T-helper 17 cell (primary cell): ENCODE results near the gene CXCL13. TPM values are rescaled to one million over a fixed set of nuclear protein-coding genes. Genes with fewer than 3 reads are reported as not detected.
"Not testable (repeated sequence)": the region's sequence is repeated elsewhere in the genome, so short reads cannot be mapped to it uniquely, and the experiment has no call there.

Experiments
- ATAC-seq: fragments of 150-1000 bp; cut with Tn5 transposase; 2 replicates; pipeline ENCODE4 v1.10.0; 2021; ENCODE audit warnings: mild to moderate bottlenecking, moderate library complexity
- DNase-seq, 3 donors: peaks; one replicate each; pipeline versions ENCODE4 v3.0.0 to v3.0.0-alpha.2; 2020 to 2021
- H3K9me3 ChIP-seq: one replicate; pipeline ENCODE4 v1.7.0; 2013; ENCODE audit warnings: low read length, mild to moderate bottlenecking; ENCODE audit not compliant: control insufficient read depth, poor library complexity, severe bottlenecking
- H3K27ac Mint-ChIP-seq: one replicate; pipeline ENCODE4 v1.8.0; 2022; ENCODE audit warnings: mild to moderate bottlenecking, moderate library complexity, mixed read lengths
- H3K27me3 Mint-ChIP-seq: one replicate; pipeline ENCODE4 v1.8.0; 2022; ENCODE audit warnings: mixed read lengths
- H3K36me3 Mint-ChIP-seq: one replicate; pipeline ENCODE4 v1.8.0; 2022; ENCODE audit warnings: low read depth, mixed read lengths
- H3K4me1 Mint-ChIP-seq: one replicate; pipeline ENCODE4 v1.8.0; 2022; ENCODE audit warnings: mild to moderate bottlenecking, mixed read lengths
- H3K4me3 Mint-ChIP-seq: one replicate; pipeline ENCODE4 v1.8.0; 2022; ENCODE audit warnings: mild to moderate bottlenecking, moderate library complexity, mixed read lengths
- total RNA-seq, 4 donors: library from RNA in 2 of 4; stranded (reverse) in 2 of 4; gene quantifications; one replicate each; pipeline ENCODE4 v1.2.3 and lab custom pipeline; 2022 to 2026

The CXCL13 gene
- total RNA-seq (not detected), total RNA-seq (lab: John Stamatoyannopoulos, UW) (0 reads per million in 2 donors)

GRCh38 chr4:77605210-77605902 is at the start of gene CXCL13:
TSS of gene CXCL13 (plus strand) at chr4:77605820. CDS start at chr4:77605866, 46 bp downstream.
- DNase-seq: no peak
- Mint-ChIP-seq H3K4me1 (peaks cover under 1% of the 10 kb centered on the region), H3K36me3 (no peaks in the 10 kb centered on the region), H3K27ac (no peak within 1 kb of the TSS), H3K27me3 (peaks cover 35% of the 10 kb centered on the region), H3K4me3 (no peak within 1 kb of the TSS)
- no peaks in the 10 kb centered on the region for H3K9me3 ChIP-seq
- ATAC-seq: no peak

GRCh38 chr4:77560170-77560569 is 45.5 kb upstream of the CXCL13 start:
- no peak overlapping the region for H3K27ac Mint-ChIP-seq
- H3K4me1 Mint-ChIP-seq: no peaks in the 10 kb centered on the region
- H3K27me3 Mint-ChIP-seq: no peaks in the 10 kb centered on the region
- no peaks in the 10 kb centered on the region for H3K36me3 Mint-ChIP-seq
- no peak overlapping the region for H3K4me3 Mint-ChIP-seq
- no peak for DNase-seq
- ATAC-seq: no peak
- H3K9me3 ChIP-seq: peaks cover 2% of the 10 kb centered on the region

- H3K9me3 ChIP-seq, H3K4me1 Mint-ChIP-seq, H3K27me3 Mint-ChIP-seq, DNase-seq, H3K36me3 Mint-ChIP-seq, H3K27ac Mint-ChIP-seq, H3K4me3 Mint-ChIP-seq, ATAC-seq: not testable (repeated sequence)
These were observed 43.9 kb upstream of the CXCL13 start for GRCh38 chr4:77561720-77562119.

- no peak overlapping the region for H3K4me3 Mint-ChIP-seq
- no peaks in the 10 kb centered on the region for H3K36me3 Mint-ChIP-seq
- ATAC-seq (no peak), DNase-seq (no peak)
- H3K27ac Mint-ChIP-seq: no peak overlapping the region
- H3K4me1 Mint-ChIP-seq: no peaks in the 10 kb centered on the region
- no peaks in the 10 kb centered on the region for H3K9me3 ChIP-seq
- peaks cover 7% of the 10 kb centered on the region for H3K27me3 Mint-ChIP-seq
These were observed 41.4 kb upstream of the CXCL13 start for GRCh38 chr4:77564231-77564630.

- Mint-ChIP-seq H3K4me3 (no peak overlapping the region), H3K27ac (no peak overlapping the region), H3K36me3 (no peaks in the 10 kb centered on the region), H3K27me3 (peaks cover 7% of the 10 kb centered on the region), H3K4me1 (no peaks in the 10 kb centered on the region)
- no peak for DNase-seq
- no peak for ATAC-seq
- no peaks in the 10 kb centered on the region for H3K9me3 ChIP-seq
These were observed 39.5 kb upstream of the CXCL13 start for GRCh38 chr4:77566148-77566547.

- no peaks in the 10 kb centered on the region for H3K4me1 Mint-ChIP-seq
These were observed 38.1 kb upstream of the CXCL13 start for GRCh38 chr4:77567549-77567948.

GRCh38 chr4:77570508-77571214 is 35.0 kb upstream of the CXCL13 start:
- H3K4me1 Mint-ChIP-seq, H3K9me3 ChIP-seq, ATAC-seq, H3K27ac Mint-ChIP-seq, DNase-seq, H3K27me3 Mint-ChIP-seq, H3K36me3 Mint-ChIP-seq, H3K4me3 Mint-ChIP-seq: not testable (repeated sequence)

More at GRCh38 chr4:77567549-77567948, 38.1 kb upstream of the CXCL13 start:
- Mint-ChIP-seq H3K27ac (no peak overlapping the region), H3K36me3 (no peaks in the 10 kb centered on the region), H3K27me3 (peaks cover 7% of the 10 kb centered on the region), H3K4me3 (no peak overlapping the region)
- DNase-seq (no peak), ATAC-seq (no peak)
- H3K9me3 ChIP-seq: no peaks in the 10 kb centered on the region

- H3K4me1 Mint-ChIP-seq: no peaks in the 10 kb centered on the region
- H3K27me3 Mint-ChIP-seq: peaks cover under 1% of the 10 kb centered on the region
- DNase-seq (no peak), ATAC-seq (no peak)
- no peak overlapping the region for H3K27ac Mint-ChIP-seq
- no peaks in the 10 kb centered on the region for H3K9me3 ChIP-seq
- no peaks in the 10 kb centered on the region for H3K36me3 Mint-ChIP-seq
- no peak overlapping the region for H3K4me3 Mint-ChIP-seq
These were observed 29.3 kb upstream of the CXCL13 start for GRCh38 chr4:77576351-77576750.

- Mint-ChIP-seq H3K4me1 (peaks cover 3% of the 10 kb centered on the region), H3K27me3 (peaks cover 16% of the 10 kb centered on the region), H3K36me3 (no peaks in the 10 kb centered on the region), H3K27ac (no peak overlapping the region), H3K4me3 (no peak overlapping the region)
- H3K9me3 ChIP-seq: no peaks in the 10 kb centered on the region
- DNase-seq: no peak
- no peak for ATAC-seq
These were observed 27.5 kb upstream of the CXCL13 start for GRCh38 chr4:77578145-77578544.

- peaks cover 3% of the 10 kb centered on the region for H3K4me1 Mint-ChIP-seq
- no peak overlapping the region for H3K27ac Mint-ChIP-seq
- ATAC-seq: no peak
- no peak overlapping the region for H3K4me3 Mint-ChIP-seq
- H3K27me3 Mint-ChIP-seq: peaks cover 28% of the 10 kb centered on the region
- no peaks in the 10 kb centered on the region for H3K9me3 ChIP-seq
- no peaks in the 10 kb centered on the region for H3K36me3 Mint-ChIP-seq
- DNase-seq: no peak
These were observed 26.1 kb upstream of the CXCL13 start for GRCh38 chr4:77579406-77580076.

- DNase-seq (no peak), ATAC-seq (no peak)
- no peak overlapping the region for H3K27ac Mint-ChIP-seq
- no peaks in the 10 kb centered on the region for H3K36me3 Mint-ChIP-seq
- H3K4me3 Mint-ChIP-seq: peak overlapping the region; percentile 37
- no peaks in the 10 kb centered on the region for H3K9me3 ChIP-seq
- peaks cover 41% of the 10 kb centered on the region for H3K27me3 Mint-ChIP-seq
- H3K4me1 Mint-ChIP-seq: peaks cover 9% of the 10 kb centered on the region
These were observed 23.9 kb upstream of the CXCL13 start for GRCh38 chr4:77581724-77582123.

- no peaks in the 10 kb centered on the region for H3K36me3 Mint-ChIP-seq
- H3K27me3 Mint-ChIP-seq: peaks cover 46% of the 10 kb centered on the region
- DNase-seq (no peak), ATAC-seq (no peak)
- H3K27ac Mint-ChIP-seq: no peak overlapping the region
- H3K9me3 ChIP-seq: no peaks in the 10 kb centered on the region
- H3K4me3 Mint-ChIP-seq: no peak overlapping the region
- H3K4me1 Mint-ChIP-seq: peaks cover 12% of the 10 kb centered on the region
These were observed 23.5 kb upstream of the CXCL13 start for GRCh38 chr4:77582156-77582555.

- H3K4me3 Mint-ChIP-seq: no peak overlapping the region
- H3K27ac Mint-ChIP-seq: no peak overlapping the region
- no peak for ATAC-seq
- H3K9me3 ChIP-seq: no peaks in the 10 kb centered on the region
- peaks cover 51% of the 10 kb centered on the region for H3K27me3 Mint-ChIP-seq
- no peaks in the 10 kb centered on the region for H3K36me3 Mint-ChIP-seq
- peaks cover 16% of the 10 kb centered on the region for H3K4me1 Mint-ChIP-seq
- DNase-seq: no peak
These were observed 22.9 kb upstream of the CXCL13 start for GRCh38 chr4:77582711-77583110.
